Neural cell (in vitro differentiated cells): ENCODE data around the gene CXorf65.

Experiments
- CTCF ChIP-seq: fragments of 450-650 bp; IDR thresholded peaks from 2 replicates; pipeline ENCODE4 v1.5.1; 2014; ENCODE audit warnings: antibody characterized with exemption, mild to moderate bottlenecking, moderate library complexity; ENCODE audit not compliant: poor library complexity, severe bottlenecking
- EZH2 ChIP-seq: fragments of 200-600, 300-800 bp; shearing (Covaris generic), sonication (generic); IDR thresholded peaks from 2 replicates; pipeline ENCODE4 v1.6.1; 2014; ENCODE audit warnings: antibody characterized with exemption, low read length, borderline replicate concordance, mild to moderate bottlenecking; ENCODE audit not compliant: insufficient read depth, poor library complexity, severe bottlenecking
- MXI1 ChIP-seq: fragments of 450-650 bp; conservative IDR thresholded peaks from 2 replicates; pipeline ENCODE4 v1.6.1; 2014; ENCODE audit warnings: antibody characterized with exemption, mild to moderate bottlenecking; ENCODE audit not compliant: poor library complexity, severe bottlenecking

GRCh38 chrX:71107245-71107644, 705 bp upstream of the CXorf65 start:
- TF ChIP-seq CTCF (no peak), MXI1 (no peak), EZH2 (no peak)
